DMS 273 (cell line): Measurements from ENCODE around the gene CALHM1.
"Not testable (repeated sequence)": the region's sequence is repeated elsewhere in the genome, so short reads cannot be mapped to it uniquely, and the experiment has no call there.

ENCODE experiments used
- DNase-seq: peaks from one replicate; lab custom pipeline; 2025; ENCODE audit not compliant: unreplicated experiment; lab: John Stamatoyannopoulos, UW

The CALHM1 gene

DNA sequence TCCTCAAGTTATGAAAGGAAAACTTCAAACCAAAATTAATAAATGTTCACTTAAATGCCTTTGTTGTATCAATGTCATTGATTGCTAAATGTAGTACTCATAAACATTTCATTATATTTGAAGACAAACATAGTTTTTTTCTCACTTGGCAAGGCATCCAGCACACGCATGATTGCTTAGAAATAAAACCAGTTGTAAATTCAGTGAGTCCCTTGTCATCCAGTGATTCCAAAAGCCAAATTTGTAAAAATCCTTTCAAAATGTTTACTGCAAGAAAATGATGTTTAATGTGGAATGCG lies 28.7 kb upstream of the CALHM1 start:
- no peak for DNase-seq

DNA sequence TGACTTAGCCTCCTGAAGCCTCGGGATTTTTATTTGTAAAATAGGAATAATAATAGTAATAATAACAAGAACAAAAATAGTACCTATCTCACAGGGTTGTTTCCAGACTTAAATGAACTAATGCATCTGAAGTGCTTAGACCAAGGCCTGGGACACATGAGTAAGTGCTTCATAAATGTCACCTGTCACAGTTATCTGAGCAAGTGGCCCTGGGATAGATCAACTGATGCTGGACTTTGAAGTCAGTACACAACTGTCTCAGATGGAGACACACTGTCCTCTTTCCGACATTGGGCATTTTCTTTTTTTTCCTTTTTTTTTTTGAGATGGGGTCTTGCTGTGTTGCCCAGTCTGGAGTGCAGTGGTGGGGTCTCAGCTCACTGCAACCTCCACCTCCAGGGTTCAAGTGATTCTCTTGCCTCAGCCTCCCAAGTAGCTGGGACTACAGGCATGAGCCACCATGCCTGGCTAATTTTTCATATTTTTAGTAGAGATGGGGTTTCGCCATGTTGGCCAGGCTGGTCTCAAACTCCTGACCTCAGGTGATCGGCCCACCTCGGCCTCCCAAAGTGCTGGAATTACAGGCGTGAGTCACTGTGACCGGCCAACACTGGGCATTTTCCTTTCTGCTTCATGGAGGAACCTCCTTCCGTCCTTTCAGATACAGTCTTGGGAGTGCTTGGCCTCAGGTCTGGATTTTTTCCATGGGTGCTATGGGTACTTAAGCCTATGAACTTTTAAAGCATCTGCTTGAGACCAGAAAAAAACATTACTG lies 28.1 kb upstream of the CALHM1 start:
- DNase-seq = not testable (repeated sequence)

DNA sequence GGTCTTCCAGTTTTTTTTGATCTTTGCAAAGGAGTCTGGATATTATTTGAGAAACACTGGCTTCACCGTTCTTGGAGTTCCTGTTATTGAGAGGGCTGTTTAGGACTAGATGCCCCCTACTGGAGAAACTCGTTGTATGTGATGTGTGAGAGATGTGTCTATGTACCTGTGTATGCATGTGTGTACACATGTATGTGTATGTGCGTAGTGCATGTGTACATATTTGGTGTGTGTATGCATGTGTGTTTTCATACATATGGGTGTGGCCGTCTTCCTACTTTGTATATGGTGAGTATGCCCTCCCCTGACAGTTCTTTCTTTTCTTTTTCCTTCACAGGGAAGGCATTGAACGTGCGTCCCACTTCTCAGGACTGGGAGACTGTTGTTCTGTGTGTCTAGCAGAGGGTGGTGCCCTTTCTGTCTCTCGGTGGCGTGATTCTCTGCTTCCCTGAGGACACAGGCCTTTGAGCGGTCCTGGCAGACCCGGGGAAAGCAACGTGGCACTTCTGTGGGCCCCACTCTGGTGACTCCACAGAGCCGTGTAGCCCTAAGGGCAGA lies 23.4 kb upstream of the CALHM1 start:
- DNase-seq = peak; percentile 67

- no peak for DNase-seq
Observed at GRCh38 chr10:103480521-103480920, 21.8 kb upstream of the CALHM1 start.

DNA sequence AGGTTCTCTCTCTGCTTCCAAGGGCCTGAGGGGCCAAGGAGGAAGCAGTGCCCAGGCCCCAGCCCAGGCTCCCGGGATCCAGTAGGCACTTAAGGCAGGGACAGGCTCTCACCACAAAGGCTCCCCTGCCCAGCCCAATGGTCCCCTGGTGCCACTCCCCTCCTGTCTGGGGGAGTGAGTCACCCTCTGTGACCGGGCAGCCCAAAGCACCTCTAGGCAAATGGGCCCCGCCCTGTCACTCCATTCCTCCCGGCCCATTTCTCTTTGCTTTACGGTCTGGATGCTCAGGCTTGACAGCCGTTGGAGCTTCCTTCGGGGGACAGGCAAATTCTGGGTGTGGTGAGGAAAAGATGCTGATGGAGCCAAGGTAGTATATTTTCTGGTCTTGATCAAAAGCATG lies 20.4 kb upstream of the CALHM1 start, which contains the start of gene CALHM3:
Gene CALHM3, minus strand, starts transcription at position 106 of the 400 bp plus-strand sequence. CDS start 208 bp downstream, outside the sequence.
- no peak for DNase-seq

DNA sequence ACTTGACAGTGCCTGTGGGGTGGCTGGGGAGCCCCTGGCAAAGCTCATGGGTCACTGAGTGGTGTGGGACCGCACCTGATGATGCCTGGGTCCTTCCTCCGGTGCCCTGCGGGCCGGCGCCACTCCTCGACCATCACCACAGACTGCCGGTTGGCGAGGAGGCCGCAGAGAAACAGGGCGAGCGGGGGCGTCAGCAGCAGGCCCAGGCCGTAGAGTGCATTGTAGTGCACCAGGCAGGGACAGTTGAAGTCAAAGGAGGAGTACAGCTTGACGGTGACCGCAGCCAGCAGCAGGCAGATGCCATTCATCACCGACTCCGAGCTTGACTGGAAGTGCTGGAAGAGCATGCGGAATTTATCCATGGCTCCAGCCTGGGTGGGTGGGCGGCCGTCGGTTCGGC lies 20.0 kb upstream of the CALHM1 start:
- DNase-seq = no peak

GRCh38 chr10:103476046-103476768 lies 17.5 kb upstream of the CALHM1 start:
- peak; percentile 7 for DNase-seq

GRCh38 chr10:103475437-103475836 lies 16.7 kb upstream of the CALHM1 start:
- no peak for DNase-seq

- no peak for DNase-seq
Observed at GRCh38 chr10:103474077-103474476, 15.4 kb upstream of the CALHM1 start.

DNA sequence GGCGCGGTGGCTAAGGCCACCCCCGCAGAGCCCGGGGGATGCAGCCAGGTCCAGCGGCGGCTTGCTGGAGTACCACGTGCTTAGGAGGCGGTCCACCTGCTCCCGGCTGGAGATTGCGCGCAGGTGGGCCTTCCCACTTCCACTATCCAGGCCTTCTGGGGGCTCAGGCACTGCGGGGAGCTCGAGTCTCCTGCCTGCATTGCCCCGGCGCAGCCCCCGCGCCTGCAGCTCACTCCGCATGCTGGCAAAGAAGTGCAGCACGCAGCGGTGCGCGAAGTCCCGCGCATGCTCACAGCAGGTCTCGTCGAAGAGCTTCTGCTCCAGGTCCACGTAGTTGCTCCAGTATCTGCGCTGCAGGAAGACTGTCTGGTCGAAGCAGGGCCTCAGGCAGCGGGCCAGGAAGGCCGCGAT lies 14.6 kb upstream of the CALHM1 start:
- DNase-seq = no peak

DNA sequence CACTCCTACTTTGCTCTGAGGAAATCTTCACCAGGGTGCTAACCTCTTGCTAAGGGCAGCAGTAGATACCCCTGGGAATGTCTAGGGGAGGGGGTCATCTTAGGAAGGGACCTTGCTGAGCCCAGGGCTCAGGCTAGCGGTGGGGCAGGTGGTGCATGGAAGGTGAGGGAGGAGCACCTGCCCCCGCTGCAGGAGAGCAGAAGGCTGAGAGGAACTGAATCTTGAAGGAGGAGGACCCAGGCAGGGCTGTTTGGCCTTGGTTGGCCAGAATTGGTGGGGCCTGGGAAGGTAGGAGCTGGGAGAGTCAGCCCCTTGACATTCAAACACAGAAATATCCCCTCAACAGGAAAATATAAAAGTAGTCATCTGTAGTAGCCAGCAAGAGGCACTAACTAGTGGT lies 13.3 kb upstream of the CALHM1 start:
- DNase-seq = no peak

DNA sequence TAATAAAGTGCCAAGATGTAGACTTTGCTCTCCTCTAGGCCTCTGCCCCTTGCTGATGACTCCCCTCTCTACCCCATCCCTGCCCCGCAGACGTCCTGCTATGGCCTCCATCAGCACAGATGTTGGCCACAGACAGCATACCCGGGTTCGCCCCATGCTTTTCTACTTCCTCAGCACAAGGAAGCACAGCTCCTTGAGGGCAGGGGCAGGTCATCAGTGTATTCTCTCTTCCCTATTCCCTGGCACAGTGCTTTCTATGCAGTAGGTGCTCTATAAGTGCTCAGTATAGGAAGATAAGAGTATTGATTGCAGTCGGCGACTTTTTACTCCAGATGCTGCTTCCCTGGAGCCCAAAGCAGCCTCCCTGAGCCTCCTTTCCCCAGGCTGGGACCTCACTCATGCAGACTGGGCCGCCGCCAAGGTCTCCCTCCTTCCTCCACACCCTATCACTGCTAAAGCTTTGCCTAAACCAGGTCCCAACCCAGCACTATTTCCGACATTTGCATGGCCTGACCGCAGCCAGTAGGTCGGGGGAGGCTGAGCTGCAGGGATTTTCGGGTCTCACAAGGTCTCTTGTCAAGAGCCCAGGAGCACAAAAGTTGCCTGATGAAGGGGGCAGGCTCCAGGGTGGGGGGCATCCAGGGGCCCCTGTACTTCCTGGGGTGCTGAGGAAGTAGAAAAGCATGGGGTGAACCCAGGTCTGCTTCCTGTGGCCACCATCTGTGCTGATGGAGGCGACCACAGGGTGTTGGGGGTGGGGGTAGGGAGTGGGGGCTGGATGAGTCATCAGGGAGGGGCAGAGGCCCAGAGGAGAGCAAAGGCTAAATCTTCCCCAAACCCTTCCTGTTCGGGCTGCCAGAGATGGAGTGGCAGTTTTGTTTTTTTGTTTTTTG lies 12.3 kb upstream of the CALHM1 start:
- no peak for DNase-seq

DNA sequence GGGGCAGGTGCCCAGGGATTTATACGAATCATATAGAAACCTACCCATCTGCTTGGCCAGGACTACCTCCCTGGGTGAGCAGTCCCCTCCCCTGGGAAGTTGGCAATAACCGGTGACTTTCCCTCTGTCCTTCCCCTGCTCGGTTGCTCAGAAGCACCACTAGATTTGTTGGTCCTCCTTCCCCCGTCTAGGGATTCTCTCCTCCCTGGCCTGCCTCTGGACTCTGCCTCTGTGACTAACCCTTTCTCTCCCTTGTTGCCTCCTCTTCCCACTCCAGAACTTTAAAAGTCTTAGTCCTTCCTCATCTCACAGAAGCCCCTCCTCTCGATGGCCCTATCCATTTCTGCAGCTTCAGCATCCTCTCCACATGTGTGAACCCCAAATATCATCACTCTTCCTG lies 10.5 kb upstream of the CALHM1 start:
- no peak for DNase-seq

DNA sequence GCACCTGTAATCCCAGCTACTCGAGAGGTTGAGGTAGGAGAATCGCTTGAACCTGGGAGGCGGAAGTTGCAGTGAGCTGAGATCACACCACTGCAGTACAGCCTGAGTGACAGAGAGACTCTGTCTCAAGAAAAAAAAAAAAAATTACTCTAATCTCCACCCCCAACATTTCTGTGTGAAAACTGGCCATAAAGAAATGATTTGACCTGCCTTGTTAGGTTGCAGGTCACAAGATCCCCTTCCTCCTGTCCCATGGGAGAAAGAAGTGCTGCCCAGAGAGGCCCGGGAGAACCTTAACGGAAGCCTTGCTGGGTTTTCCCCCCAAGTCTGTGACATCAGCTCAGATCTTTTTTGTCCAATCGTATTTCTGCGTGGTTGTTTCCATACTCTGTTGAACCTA lies 8.7 kb upstream of the CALHM1 start:
- no peak for DNase-seq

- DNase-seq = no peak
Observed at GRCh38 chr10:103466734-103467133, 8.0 kb upstream of the CALHM1 start.

DNA sequence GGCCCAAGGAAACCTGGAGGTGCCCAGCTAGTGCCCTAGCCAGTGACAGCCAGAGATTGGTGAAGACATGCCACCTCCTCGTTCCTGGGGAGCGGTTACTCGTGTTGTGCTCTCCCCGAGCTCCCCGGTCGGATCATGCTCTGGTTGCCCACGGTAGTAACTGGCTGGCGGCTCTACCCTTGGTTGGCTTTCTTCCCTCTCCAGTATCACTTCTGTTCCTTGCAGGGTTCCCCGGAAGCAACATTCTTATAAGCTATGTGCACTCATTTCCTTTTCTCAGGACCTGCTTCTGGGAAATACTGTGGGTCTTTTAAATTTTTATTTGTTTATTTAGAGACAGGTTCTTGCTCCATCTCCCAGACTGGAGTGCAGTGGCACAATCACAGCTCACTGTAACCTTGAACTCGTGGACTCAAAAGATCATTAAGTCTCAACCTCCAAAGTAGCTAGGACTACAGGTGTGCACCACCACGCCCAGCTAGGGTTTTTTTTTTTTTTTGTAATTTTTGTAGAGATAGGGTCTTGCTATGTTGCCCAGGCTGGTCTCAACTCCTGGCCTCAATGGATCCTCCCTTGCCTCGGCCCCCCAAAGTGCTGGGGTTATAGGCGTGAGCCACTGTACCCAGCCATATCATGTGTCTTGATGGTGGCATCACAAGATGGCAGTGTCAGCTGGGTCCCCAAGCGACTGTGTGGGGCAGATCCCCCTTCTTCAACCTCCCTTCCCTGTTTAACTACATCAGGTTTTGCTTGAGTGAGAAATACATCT lies 6.9 kb upstream of the CALHM1 start:
- DNase-seq = no peak

DNA sequence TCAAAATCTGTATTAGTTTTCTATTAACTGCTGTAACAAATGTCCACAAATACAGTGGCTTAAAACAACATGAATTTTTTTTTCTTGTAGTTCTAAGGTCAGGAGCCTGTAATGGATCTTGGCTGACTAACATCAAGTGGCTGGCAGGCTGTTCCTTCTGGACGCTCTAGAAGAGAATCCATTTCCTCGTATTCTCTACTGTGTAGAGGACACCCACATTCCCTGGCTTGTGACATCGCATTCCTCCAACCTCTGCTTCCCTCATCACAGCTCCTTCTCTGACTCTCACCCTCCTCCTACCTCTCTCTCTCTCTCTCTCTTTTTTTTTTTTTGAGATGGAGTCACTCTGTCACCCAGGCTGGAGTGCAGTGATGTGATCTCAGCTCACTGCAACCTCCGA lies 4.8 kb upstream of the CALHM1 start:
- DNase-seq = no peak

- no peak for DNase-seq
Observed at GRCh38 chr10:103459615-103460014, 915 bp upstream of the CALHM1 start.

DNA sequence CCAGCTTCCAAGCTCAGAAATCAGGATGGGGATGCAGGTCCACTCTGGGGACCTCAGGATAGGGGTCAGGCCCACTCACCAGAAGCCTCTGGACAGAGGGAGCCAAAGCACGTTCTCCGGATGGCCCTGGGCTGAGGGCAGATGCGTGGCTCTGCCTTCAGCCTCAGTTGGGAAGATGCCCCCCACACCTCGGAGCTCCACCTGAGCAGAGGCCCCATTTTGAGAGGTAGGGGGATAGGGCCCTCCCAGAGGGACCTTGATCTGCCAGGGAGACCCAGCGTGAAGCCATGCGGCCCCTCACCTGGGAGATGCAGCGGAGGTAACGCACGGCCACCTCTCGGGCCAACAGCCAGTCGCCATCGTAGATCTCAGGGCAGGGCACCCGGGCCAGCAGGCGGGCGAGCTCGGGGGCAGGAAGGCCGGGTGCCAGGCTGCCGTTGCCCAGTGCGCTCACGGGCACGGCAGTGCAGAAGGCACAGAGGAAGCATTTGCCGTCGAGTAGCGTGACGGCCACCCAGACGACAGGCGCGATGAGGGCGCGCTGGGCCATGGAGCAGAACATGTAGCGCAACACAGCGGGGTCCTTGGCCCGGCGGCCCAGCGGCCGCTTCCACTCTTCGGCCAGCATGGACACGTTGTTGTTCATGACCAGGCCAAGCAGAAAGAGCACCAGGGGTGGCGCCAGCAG lies 660 bp downstream of the CALHM1 start:
- no peak for DNase-seq

GRCh38 chr10:103457176-103457712 lies 1.5 kb downstream of the CALHM1 start:
- peak; percentile 35 for DNase-seq
